Stimulated activated CD8-positive, alpha-beta memory T cell treated with anti-CD3 and anti-CD28 coated beads, Interleukin-4, amount 100 ng/mL, for 4 hours (primary cell): ENCODE measurements around the gene CMC2.

Source experiments
- DNase-seq, 2 donors: peaks; one replicate each; pipeline ENCODE4 v3.0.0-alpha.2; 2020; ENCODE audit warnings: low read depth in 2 of 2, low spot score in 1 of 2

The CMC2 gene

GRCh38 chr16:81003064-81003463 is 3.6 kb downstream of the CMC2 start:
- DNase-seq: no peak

GRCh38 chr16:81001330-81001729 is 5.4 kb downstream of the CMC2 start:
- DNase-seq: no peak

- DNase-seq: no peak
Observed at GRCh38 chr16:81000873-81001272, 5.8 kb downstream of the CMC2 start.

GRCh38 chr16:80997964-80998620 is 8.6 kb downstream of the CMC2 start:
- no peak for DNase-seq

- no peak for DNase-seq
Observed at GRCh38 chr16:80997139-80997798, 9.4 kb downstream of the CMC2 start.

GRCh38 chr16:80996688-80997138 is 10.0 kb downstream of the CMC2 start:
- no peak for DNase-seq

- no peak for DNase-seq
Observed at GRCh38 chr16:80994451-80994850, 12.2 kb downstream of the CMC2 start.

GRCh38 chr16:80993834-80994233 is 12.9 kb downstream of the CMC2 start:
- no peak for DNase-seq

- DNase-seq: no peak
Observed at GRCh38 chr16:80993307-80993706, 13.4 kb downstream of the CMC2 start.

GRCh38 chr16:80992676-80993293 is 13.9 kb downstream of the CMC2 start:
- no peak for DNase-seq

- no peak for DNase-seq
Observed at GRCh38 chr16:80991792-80992430, 14.8 kb downstream of the CMC2 start.

- no peak for DNase-seq
Observed at GRCh38 chr16:80990978-80991377, 15.7 kb downstream of the CMC2 start.

GRCh38 chr16:80990577-80990976 is 16.1 kb downstream of the CMC2 start:
- DNase-seq: no peak

- DNase-seq: no peak
Observed at GRCh38 chr16:80989801-80990200, 16.9 kb downstream of the CMC2 start.

- DNase-seq: no peak
Observed at GRCh38 chr16:80988756-80989155, 17.9 kb downstream of the CMC2 start.

- no peak for DNase-seq
Observed at GRCh38 chr16:80986557-80986956, 20.1 kb downstream of the CMC2 start.

GRCh38 chr16:80985611-80986010 is 21.1 kb downstream of the CMC2 start:
- no peak for DNase-seq

- DNase-seq: no peak
Observed at GRCh38 chr16:80984124-80984892, 22.4 kb downstream of the CMC2 start.

- no peak for DNase-seq
Observed at GRCh38 chr16:80982646-80983045, 24.0 kb downstream of the CMC2 start.

- no peak for DNase-seq
Observed at GRCh38 chr16:80981103-80981502, 25.6 kb downstream of the CMC2 start.

- DNase-seq: no peak
Observed at GRCh38 chr16:80976946-80977345, 29.7 kb downstream of the CMC2 start.
